K562 (cell line): ENCODE measurements around the gene DNAJB11. TPM values are rescaled to one million over a fixed set of nuclear protein-coding genes. Genes with fewer than 3 reads are reported as not detected.

Experiments
- ATAC-seq: fragments of 200-7000 bp; cut with Tn5 transposase; 3 replicates; pipeline ENCODE4 v1.9.1; 2020; ENCODE audit warnings: moderate library complexity
- BruUV-seq: library from RNA; stranded (reverse); fragments of 400-500 nt; replicated peaks from 2 replicates; lab custom pipeline; 2021; lab: Mats Ljungman, UMichigan
- CTCF ChIA-PET: fragments of 300-600 bp; formaldehyde crosslinking; extraction: SDS; loops from one replicate; lab custom pipeline; 2021; ENCODE audit warnings: low intra/inter-chr PET ratio; lab: Yijun Ruan, JAX
- POLR2A ChIA-PET: fragments of 300-600, 350-650 bp; sonication (Branson Sonifier 250); formaldehyde crosslinking; extraction: SDS; loops from one replicate; lab custom pipeline; 2021; ENCODE audit warnings: antibody characterized with exemption, inconsistent platforms; lab: Yijun Ruan, JAX
- DNase-seq, 4 experiments: peaks; one replicate each; pipeline versions ENCODE4 v3.0.0 to v3.0.0-alpha.2; 2011 to 2018; ENCODE audit warnings: low spot score in 3 of 4, mixed read lengths in 3 of 4; ENCODE audit errors: extremely low read depth in 1 of 4
- FAIRE-seq: peaks from 2 replicates; lab custom pipeline; 2011; peaks lifted over from hg19 to GRCh38; lab: Jason Lieb, UNC
- H2AFZ ChIP-seq: 2 replicates; pipeline ENCODE4 v1.6.0; 2011; ENCODE audit warnings: low read depth, low read length, control low read depth, inconsistent platforms
- H3K27ac ChIP-seq: fragments of 200-600 bp; 3 replicates; pipeline ENCODE4 v1.8.0; 2011; ENCODE audit warnings: low read depth, mild to moderate bottlenecking, control low read depth, inconsistent platforms, low read length, moderate library complexity, mixed read lengths; ENCODE audit errors: extremely low read depth
- H3K27me3 ChIP-seq, 2 experiments: fragments of 300-600 bp in 1 of 2; 2 replicates in 1 of 2; 3 replicates in 1 of 2; pipeline versions ENCODE4 v1.6.0 to v1.8.0; 2011; ENCODE audit warnings: inconsistent platforms in 2 of 2, low read length in 2 of 2, mild to moderate bottlenecking in 1 of 2, mixed read lengths in 1 of 2, moderate library complexity in 1 of 2; ENCODE audit not compliant: control insufficient read depth in 2 of 2, insufficient read depth in 2 of 2
- H3K36me3 ChIP-seq: fragments of 300-600 bp; 3 replicates; pipeline ENCODE4 v1.8.0; 2011; ENCODE audit warnings: mild to moderate bottlenecking, low read length, inconsistent platforms; ENCODE audit not compliant: control insufficient read depth, insufficient read depth
- H3K4me1 ChIP-seq, 2 experiments: fragments of 200-600 bp in 1 of 2; replicated peaks in 1 of 2; 2 replicates in 1 of 2; 3 replicates in 1 of 2; pipeline versions ENCODE4 v1.5.1 to v1.8.0; 2011; ENCODE audit warnings: inconsistent platforms in 2 of 2, low read length in 2 of 2, mild to moderate bottlenecking in 1 of 2, mixed read lengths in 1 of 2, moderate library complexity in 1 of 2; ENCODE audit not compliant: control insufficient read depth in 2 of 2, insufficient read depth in 2 of 2
- H3K4me2 ChIP-seq: 2 replicates; pipeline ENCODE4 v1.6.1; 2011; ENCODE audit warnings: low read length, control low read depth, inconsistent platforms, mixed read lengths; ENCODE audit not compliant: insufficient read depth
- H3K4me3 ChIP-seq: fragments of 200-600 bp; sonication (generic), shearing (Covaris generic); 2 replicates; pipeline ENCODE4 v1.5.1; 2016; ENCODE audit warnings: control low read depth, inconsistent platforms
- H3K79me2 ChIP-seq: fragments of 200-600 bp; 3 replicates; pipeline ENCODE4 v1.8.0; 2011; ENCODE audit warnings: low read length, inconsistent platforms; ENCODE audit not compliant: control insufficient read depth, insufficient read depth
- H3K9ac ChIP-seq, 2 experiments: 2 replicates each; pipeline versions ENCODE4 v1.6.0 to v1.6.1; 2011; ENCODE audit warnings: low read depth in 2 of 2, low read length in 2 of 2, control low read depth in 1 of 2, inconsistent platforms in 1 of 2, mild to moderate bottlenecking in 1 of 2, mixed read lengths in 1 of 2; ENCODE audit not compliant: insufficient read depth in 1 of 2
- H3K9me1 ChIP-seq: one replicate; pipeline ENCODE4 v1.6.0; 2011; ENCODE audit warnings: inconsistent platforms, mild to moderate bottlenecking, low read length, moderate library complexity; ENCODE audit not compliant: control insufficient read depth, insufficient read depth
- H3K9me3 ChIP-seq: replicated peaks from 2 replicates; pipeline ENCODE4 v1.5.1; 2011; ENCODE audit warnings: low read depth, low read length, inconsistent platforms; ENCODE audit not compliant: control insufficient read depth, insufficient read depth
- H4K20me1 ChIP-seq: replicated peaks from 2 replicates; pipeline ENCODE4 v1.6.1; 2011; ENCODE audit warnings: low read length, inconsistent platforms, mixed read lengths; ENCODE audit not compliant: control insufficient read depth, insufficient read depth
- BACH1 ChIP-seq: fragments of 200-800 bp; sonication (Bioruptor generic); IDR thresholded peaks from 2 replicates; pipeline ENCODE4 v1.6.1; 2016; ENCODE audit warnings: missing genetic modification characterization, missing compliant biosample characterization
- BCLAF1 ChIP-seq, 2 experiments: fragments of 450-650 bp in 1 of 2; IDR thresholded peaks; 2 replicates each; pipeline ENCODE4 v1.6.1; 2011 to 2017; ENCODE audit warnings: low read depth in 2 of 2, antibody characterized with exemption in 1 of 2, borderline replicate concordance in 1 of 2, low read length in 1 of 2, mild to moderate bottlenecking in 1 of 2, mixed read lengths in 1 of 2; ENCODE audit not compliant: control insufficient read depth in 1 of 2
- BHLHE40 ChIP-seq: IDR thresholded peaks from 2 replicates; pipeline ENCODE4 v1.6.1; 2011; ENCODE audit warnings: low read length, improper control_type of control experiment
- ELF2 ChIP-seq: fragments of 250-450 bp; sonication (Bioruptor Pico); IDR thresholded peaks from 2 replicates; pipeline ENCODE4 v1.5.0; 2021; ENCODE audit warnings: mild to moderate bottlenecking
- ERF ChIP-seq: fragments of 450-650 bp; formaldehyde crosslinking; IDR thresholded peaks from 2 replicates; pipeline ENCODE4 v1.4.0; 2020; ENCODE audit warnings: mild to moderate bottlenecking, mixed read lengths
- KLF1 ChIP-seq: fragments of 450-650 bp; IDR thresholded peaks from 2 replicates; pipeline ENCODE4 v1.6.1; 2016; ENCODE audit warnings: missing genetic modification characterization, missing compliant biosample characterization
- NFRKB ChIP-seq: fragments of 450-650 bp; IDR thresholded peaks from 2 replicates; pipeline ENCODE4 v1.6.1; 2016; ENCODE audit warnings: low read depth
- SLC30A9 ChIP-seq: fragments of 250-450 bp; sonication (Bioruptor Pico); IDR thresholded peaks from 2 replicates; pipeline ENCODE4 v1.8.0; 2022; ENCODE audit warnings: mild to moderate bottlenecking, moderate library complexity
- SOX6 ChIP-seq: fragments of 450-650 bp; IDR thresholded peaks from 2 replicates; pipeline ENCODE4 v1.6.1; 2014; ENCODE audit warnings: mild to moderate bottlenecking
- TCF7 ChIP-seq: sonication (generic); IDR thresholded peaks from 2 replicates; pipeline ENCODE4 v1.6.1; 2016; ENCODE audit warnings: antibody characterized with exemption, borderline replicate concordance
- ZNF589 ChIP-seq: fragments of 200-800 bp; sonication (Bioruptor generic); IDR thresholded peaks from 2 replicates; pipeline ENCODE4 v1.6.1; 2016; ENCODE audit warnings: low read depth, missing genetic modification characterization, missing compliant biosample characterization
- ZNF655 ChIP-seq: fragments of 250-450 bp; sonication (Bioruptor Pico); IDR thresholded peaks from 2 replicates; pipeline ENCODE4 v1.5.0; 2021
- WGBS: fragments of 100-300 bp; shearing (Covaris generic); methylation state at CpG from one replicate; pipeline ENCODE4 v1.1.6; 2016; ENCODE audit warnings: low coverage, mixed read lengths; ENCODE audit not compliant: insufficient coverage; ENCODE audit errors: missing lambda C conversion rate; 5-methylcytosine and 5-hydroxymethylcytosine counted together
- in situ Hi-C: fragments of 300-500 bp; cut with MboI; formaldehyde crosslinking; loops from 4 replicates; pipeline ENCODE4 v1.15.0; 2018; ENCODE audit warnings: inconsistent platforms, mixed read lengths
- intact Hi-C: fragments of 100-400 bp; cut with micrococcal nuclease; formaldehyde crosslinking; loops from 2 replicates; pipeline ENCODE4 v1.14.2; 2022
- polyA plus RNA-seq, 8 experiments: library from polyadenylated mRNA; depleted of rRNA in 4 of 8; stranded (reverse) in 5 of 8; unstranded in 3 of 8; fragments of >200 nt; fragmentation: Nextera tagmentation in 2 of 8; fragmentation: Illumina TruSeq in 1 of 8; extraction: Ambion mirVana in 2 of 8; extraction: Trizol in 1 of 8; gene quantifications; 2 replicates each; pipeline versions ENCODE4 v1.2.1 to v1.2.3, GENCODE V29; 2011 to 2014; ENCODE audit warnings: inconsistent platforms in 1 of 8, missing spikeins in 1 of 8
- total RNA-seq, 7 experiments: library from RNA; depleted of rRNA in 6 of 7; stranded (reverse); fragments of >200 nt in 6 of 7; fragmentation: Illumina TruSeq in 2 of 7; extraction: Trizol in 2 of 7; gene quantifications; 2 replicates each; pipeline versions ENCODE4 v1.2.1 to v1.2.3, GENCODE V29; 2011 to 2021; ENCODE audit warnings: low replicate concordance in 1 of 7
- TF ChIP-seq, protein P1 (sequence below), 3 experiments: IDR thresholded peaks in 2 of 3; conservative IDR thresholded peaks in 1 of 3; 2 replicates each; pipeline ENCODE4 v1.5.1; 2011 to 2012; ENCODE audit warnings: low read length in 3 of 3, mild to moderate bottlenecking in 3 of 3, control low read depth in 2 of 3, improper control_type of control experiment in 1 of 3, inconsistent platforms in 1 of 3, low read depth in 1 of 3, mixed read lengths in 1 of 3, moderate library complexity in 1 of 3; ENCODE audit not compliant: insufficient read depth in 2 of 3
- TF ChIP-seq, protein P2 (sequence below): sonication (generic); formaldehyde crosslinking; IDR thresholded peaks from 2 replicates; pipeline ENCODE4 v1.8.1; 2023; ENCODE audit warnings: mild to moderate bottlenecking, missing genetic modification reagents

DNAJB11 gene
- total and polyA plus RNA-seq, 9 of the 15 experiments (the other 6 are each of a cell fraction or from before 2014, with no cell fraction given): 14.8 to 74.7 (median 63.8) TPM

- Histone ChIP-seq H3K79me2 (no peaks in the 10 kb centered on the region), H3K9me1 (no peaks in the 10 kb centered on the region), H3K27me3 (peaks cover 9 to 60% of the 10 kb centered on the region in 2 experiments; a peak in 4 of 5 replicates), H3K4me2 (no peak overlapping the region), H3K9ac (no peak overlapping the region), H4K20me1 (no peaks in the 10 kb centered on the region), H3K4me1 (peaks cover 3 to 8% of the 10 kb centered on the region in 2 experiments; a peak in 3 of 5 replicates), H3K4me3 (no peak overlapping the region), H3K9me3 (0 out of 2 replicates have a peak, but pooled peaks cover 1% of the 10 kb centered on the region), H2AFZ (no peak overlapping the region), H3K27ac (no peak overlapping the region), H3K36me3 (no peaks in the 10 kb centered on the region)
- WGBS: 3% methylated on average over 7 of the region's 7 CpGs
- in situ Hi-C loops: no loop called here
- no peak for FAIRE-seq
- ATAC-seq: no peak
- BruUV-seq: no TSS peak
- CTCF ChIA-PET: no interaction called here
- intact Hi-C loops: no loop called here
- DNase-seq: no peak
- POLR2A ChIA-PET: interaction anchor here (2.6 kb wide), 1 partner anchor 162 kb away, joined by 10 read pairs; the partner anchor contains the start of gene EIF4A2
- TF ChIP-seq ELF2 (CRISPR knock-in tag) (no peak), SOX6 (no peak), NFRKB (no peak), KLF1 (tag) (no peak), BACH1 (tag) (no peak), BCLAF1 (IDR thresholded peaks at IDR 0.05; ENCODE audit: borderline replicate concordance in 1 of 2, control insufficient read depth in 1 of 2, low read depth in 2 of 2, low read length in 1 of 2) (no peak), TCF7 (no peak), SLC30A9 (no peak), ZNF655 (no peak), BHLHE40 (no peak), ERF (CRISPR knock-in tag) (no peak), ZNF589 (no peak)
- TF ChIP-seq, protein P1, sequence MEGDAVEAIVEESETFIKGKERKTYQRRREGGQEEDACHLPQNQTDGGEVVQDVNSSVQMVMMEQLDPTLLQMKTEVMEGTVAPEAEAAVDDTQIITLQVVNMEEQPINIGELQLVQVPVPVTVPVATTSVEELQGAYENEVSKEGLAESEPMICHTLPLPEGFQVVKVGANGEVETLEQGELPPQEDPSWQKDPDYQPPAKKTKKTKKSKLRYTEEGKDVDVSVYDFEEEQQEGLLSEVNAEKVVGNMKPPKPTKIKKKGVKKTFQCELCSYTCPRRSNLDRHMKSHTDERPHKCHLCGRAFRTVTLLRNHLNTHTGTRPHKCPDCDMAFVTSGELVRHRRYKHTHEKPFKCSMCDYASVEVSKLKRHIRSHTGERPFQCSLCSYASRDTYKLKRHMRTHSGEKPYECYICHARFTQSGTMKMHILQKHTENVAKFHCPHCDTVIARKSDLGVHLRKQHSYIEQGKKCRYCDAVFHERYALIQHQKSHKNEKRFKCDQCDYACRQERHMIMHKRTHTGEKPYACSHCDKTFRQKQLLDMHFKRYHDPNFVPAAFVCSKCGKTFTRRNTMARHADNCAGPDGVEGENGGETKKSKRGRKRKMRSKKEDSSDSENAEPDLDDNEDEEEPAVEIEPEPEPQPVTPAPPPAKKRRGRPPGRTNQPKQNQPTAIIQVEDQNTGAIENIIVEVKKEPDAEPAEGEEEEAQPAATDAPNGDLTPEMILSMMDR (IDR thresholded peaks at IDR 0.05 in 2 of 3, conservative IDR thresholded peaks at IDR 0.05 in 1 of 3; ENCODE audit: insufficient read depth in 2 of 3, low read depth in 1 of 3, low read length in 3 of 3): no peak
- TF ChIP-seq, protein P2, sequence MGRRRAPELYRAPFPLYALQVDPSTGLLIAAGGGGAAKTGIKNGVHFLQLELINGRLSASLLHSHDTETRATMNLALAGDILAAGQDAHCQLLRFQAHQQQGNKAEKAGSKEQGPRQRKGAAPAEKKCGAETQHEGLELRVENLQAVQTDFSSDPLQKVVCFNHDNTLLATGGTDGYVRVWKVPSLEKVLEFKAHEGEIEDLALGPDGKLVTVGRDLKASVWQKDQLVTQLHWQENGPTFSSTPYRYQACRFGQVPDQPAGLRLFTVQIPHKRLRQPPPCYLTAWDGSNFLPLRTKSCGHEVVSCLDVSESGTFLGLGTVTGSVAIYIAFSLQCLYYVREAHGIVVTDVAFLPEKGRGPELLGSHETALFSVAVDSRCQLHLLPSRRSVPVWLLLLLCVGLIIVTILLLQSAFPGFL (CRISPR knock-in tag): no peak
Observed at GRCh38 chr3:186621894-186622650, 51.6 kb downstream of the DNAJB11 start.
